Cardiac muscle cell (in vitro differentiated cells and primary cell): Measurements from ENCODE around the gene RAPGEF4. TPM values are rescaled to one million over a fixed set of nuclear protein-coding genes. Genes with fewer than 3 reads are reported as not detected.

Source experiments
- DNase-seq, 2 donors: peaks; one replicate each; pipeline versions ENCODE4 v3.0.0 to v3.0.0-alpha.2; 2010 to 2017; ENCODE audit warnings: low read depth in 1 of 2, low spot score in 1 of 2
- H3K27ac ChIP-seq: fragments of 200-600 bp; sonication (generic); 2 replicates; pipeline ENCODE4 v1.5.1; 2016
- H3K27me3 ChIP-seq: fragments of 200-600 bp; sonication (generic); 2 replicates; pipeline ENCODE4 v1.6.0; 2016; ENCODE audit warnings: control low read depth
- H3K36me3 ChIP-seq: fragments of 200-600 bp; sonication (generic); 2 replicates; pipeline ENCODE4 v1.5.1; 2016; ENCODE audit warnings: control low read depth
- H3K4me1 ChIP-seq: fragments of 200-600 bp; sonication (generic); 2 replicates; pipeline ENCODE4 v1.8.1; 2017; ENCODE audit warnings: low read depth, mild to moderate bottlenecking, mixed run types
- H3K4me3 ChIP-seq: fragments of 200-600 bp; sonication (generic); 2 replicates; pipeline ENCODE4 v1.5.1; 2016; ENCODE audit warnings: mild to moderate bottlenecking
- H3K9me3 ChIP-seq: fragments of 200-600 bp; sonication (generic); 2 replicates; pipeline ENCODE4 v1.5.1; 2017; ENCODE audit warnings: low read depth, mild to moderate bottlenecking, control low read depth
- polyA plus RNA-seq: library from polyadenylated mRNA; unstranded; fragments of >200 nt; fragmentation: Nextera tagmentation; extraction: Ambion mirVana; gene quantifications from 2 replicates; pipeline ENCODE4 v1.2.1, GENCODE V29; 2016
- total RNA-seq: library from RNA; depleted of rRNA; stranded (reverse); fragments of >200 nt; gene quantifications from 2 replicates; pipeline ENCODE4 v1.2.3, GENCODE V29; 2016
- TF ChIP-seq, protein P1 (sequence below): IDR thresholded peaks from 2 replicates; pipeline ENCODE4 v1.5.1; 2012; ENCODE audit warnings: low read depth, mild to moderate bottlenecking, low read length

The RAPGEF4 gene
- total and polyA plus RNA-seq, 2 experiments from 2014 or later: 5.3 to 21.2 TPM

DNA sequence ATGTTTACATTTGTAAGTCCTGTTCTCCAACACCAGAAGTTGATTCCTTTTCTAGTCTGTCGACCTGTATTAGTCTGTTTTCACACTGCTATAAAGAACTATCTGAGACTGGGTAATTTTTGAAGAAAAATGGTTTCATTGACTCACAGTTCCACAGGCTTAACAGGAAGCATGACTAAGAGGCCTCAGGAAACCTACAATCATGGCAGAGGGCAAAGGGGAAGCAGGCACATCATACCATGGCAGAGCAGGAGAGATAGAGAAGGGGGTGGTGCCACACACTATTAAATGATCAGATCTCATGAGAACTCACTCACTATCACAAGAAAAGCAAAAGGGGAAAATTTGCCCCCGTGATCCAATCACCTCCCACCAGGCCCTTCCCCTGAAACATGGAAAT, 227.2 kb downstream of the RAPGEF4 start:
- no peaks in the 10 kb centered on the region for H3K36me3 ChIP-seq
- TF ChIP-seq, protein P1, sequence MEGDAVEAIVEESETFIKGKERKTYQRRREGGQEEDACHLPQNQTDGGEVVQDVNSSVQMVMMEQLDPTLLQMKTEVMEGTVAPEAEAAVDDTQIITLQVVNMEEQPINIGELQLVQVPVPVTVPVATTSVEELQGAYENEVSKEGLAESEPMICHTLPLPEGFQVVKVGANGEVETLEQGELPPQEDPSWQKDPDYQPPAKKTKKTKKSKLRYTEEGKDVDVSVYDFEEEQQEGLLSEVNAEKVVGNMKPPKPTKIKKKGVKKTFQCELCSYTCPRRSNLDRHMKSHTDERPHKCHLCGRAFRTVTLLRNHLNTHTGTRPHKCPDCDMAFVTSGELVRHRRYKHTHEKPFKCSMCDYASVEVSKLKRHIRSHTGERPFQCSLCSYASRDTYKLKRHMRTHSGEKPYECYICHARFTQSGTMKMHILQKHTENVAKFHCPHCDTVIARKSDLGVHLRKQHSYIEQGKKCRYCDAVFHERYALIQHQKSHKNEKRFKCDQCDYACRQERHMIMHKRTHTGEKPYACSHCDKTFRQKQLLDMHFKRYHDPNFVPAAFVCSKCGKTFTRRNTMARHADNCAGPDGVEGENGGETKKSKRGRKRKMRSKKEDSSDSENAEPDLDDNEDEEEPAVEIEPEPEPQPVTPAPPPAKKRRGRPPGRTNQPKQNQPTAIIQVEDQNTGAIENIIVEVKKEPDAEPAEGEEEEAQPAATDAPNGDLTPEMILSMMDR: no peak
- peak in 1 of 2 donors; percentile 51 for DNase-seq
- H3K27ac ChIP-seq: no peak overlapping the region
- no peaks in the 10 kb centered on the region for H3K27me3 ChIP-seq
- no peaks in the 10 kb centered on the region for H3K4me1 ChIP-seq
- H3K9me3 ChIP-seq: no peaks in the 10 kb centered on the region
- H3K4me3 ChIP-seq: no peak overlapping the region

DNA sequence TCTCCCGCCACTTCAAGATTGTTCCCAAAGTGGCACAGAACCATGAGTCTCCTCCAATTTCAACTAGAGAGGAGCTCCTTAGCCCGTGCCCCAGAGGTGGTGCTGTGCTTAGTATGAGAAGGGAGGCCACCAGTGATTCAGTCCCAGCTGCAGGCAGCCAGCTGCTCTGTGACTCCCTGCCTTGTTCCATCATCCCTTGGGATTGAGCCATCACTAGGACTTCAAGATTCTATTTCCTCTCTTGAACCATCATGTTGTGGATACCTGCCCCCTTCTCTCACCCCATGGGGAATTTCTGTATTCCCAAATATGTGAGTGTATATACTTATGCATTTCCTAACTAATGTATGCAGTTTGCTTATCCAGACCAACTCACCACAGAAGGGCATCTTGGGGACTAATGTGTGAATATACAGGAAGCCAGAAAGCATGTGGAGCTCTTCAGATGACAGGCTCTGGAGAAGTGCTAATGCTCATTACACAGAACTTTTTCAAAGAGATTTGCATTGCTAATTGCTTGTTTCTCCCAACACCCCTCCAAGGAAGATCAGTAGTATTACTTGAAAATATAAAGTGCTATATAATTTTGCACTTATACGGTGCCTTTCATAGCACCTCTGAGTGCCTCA, 229.0 kb downstream of the RAPGEF4 start:
- H3K9me3 ChIP-seq: no peaks in the 10 kb centered on the region
- no peaks in the 10 kb centered on the region for H3K27me3 ChIP-seq
- H3K27ac ChIP-seq: no peak overlapping the region
- TF ChIP-seq, protein P1: no peak
- no peaks in the 10 kb centered on the region for H3K4me1 ChIP-seq
- H3K4me3 ChIP-seq: no peak overlapping the region
- no peaks in the 10 kb centered on the region for H3K36me3 ChIP-seq
- DNase-seq: no peak

DNA sequence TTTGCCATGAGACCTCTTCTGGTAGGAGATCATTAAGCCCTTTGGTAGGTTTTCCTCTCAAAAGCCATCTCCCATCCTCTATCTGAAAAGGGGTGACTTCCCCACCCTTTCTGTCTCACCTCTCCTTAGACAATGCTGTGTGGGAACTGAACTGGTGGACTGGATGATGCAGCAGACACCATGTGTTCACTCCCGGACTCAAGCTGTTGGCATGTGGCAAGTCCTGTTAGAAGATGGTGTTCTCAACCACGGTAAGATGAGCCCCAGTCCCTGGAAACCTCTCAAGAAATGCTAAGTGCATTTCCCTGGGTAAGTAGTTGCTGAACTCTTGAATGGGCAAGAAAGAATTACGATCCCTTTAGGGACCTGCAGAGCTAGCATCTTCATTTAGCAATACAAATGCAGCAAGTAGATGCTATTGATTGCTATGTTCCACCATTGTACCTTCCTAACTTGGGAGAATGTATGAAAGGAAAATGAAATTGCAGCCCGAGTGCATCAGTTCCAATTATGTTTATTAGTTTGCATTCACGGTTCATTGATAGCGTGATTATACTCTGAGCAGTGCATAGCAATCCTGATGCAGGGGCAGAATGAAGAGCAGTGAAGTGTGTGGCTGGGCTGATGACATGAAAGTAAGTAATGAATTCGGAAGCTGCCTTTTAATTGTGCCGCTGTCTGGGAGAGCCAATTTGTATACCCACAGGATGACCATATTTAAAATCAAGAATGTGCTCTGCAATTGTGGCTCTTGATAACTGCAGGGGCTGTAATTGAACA, 230.0 kb downstream of the RAPGEF4 start:
- Histone ChIP-seq H3K27ac (no peak overlapping the region), H3K9me3 (no peaks in the 10 kb centered on the region), H3K27me3 (no peaks in the 10 kb centered on the region), H3K4me3 (no peak overlapping the region), H3K36me3 (no peaks in the 10 kb centered on the region), H3K4me1 (no peaks in the 10 kb centered on the region)
- TF ChIP-seq, protein P1: no peak
- no peak for DNase-seq

DNA sequence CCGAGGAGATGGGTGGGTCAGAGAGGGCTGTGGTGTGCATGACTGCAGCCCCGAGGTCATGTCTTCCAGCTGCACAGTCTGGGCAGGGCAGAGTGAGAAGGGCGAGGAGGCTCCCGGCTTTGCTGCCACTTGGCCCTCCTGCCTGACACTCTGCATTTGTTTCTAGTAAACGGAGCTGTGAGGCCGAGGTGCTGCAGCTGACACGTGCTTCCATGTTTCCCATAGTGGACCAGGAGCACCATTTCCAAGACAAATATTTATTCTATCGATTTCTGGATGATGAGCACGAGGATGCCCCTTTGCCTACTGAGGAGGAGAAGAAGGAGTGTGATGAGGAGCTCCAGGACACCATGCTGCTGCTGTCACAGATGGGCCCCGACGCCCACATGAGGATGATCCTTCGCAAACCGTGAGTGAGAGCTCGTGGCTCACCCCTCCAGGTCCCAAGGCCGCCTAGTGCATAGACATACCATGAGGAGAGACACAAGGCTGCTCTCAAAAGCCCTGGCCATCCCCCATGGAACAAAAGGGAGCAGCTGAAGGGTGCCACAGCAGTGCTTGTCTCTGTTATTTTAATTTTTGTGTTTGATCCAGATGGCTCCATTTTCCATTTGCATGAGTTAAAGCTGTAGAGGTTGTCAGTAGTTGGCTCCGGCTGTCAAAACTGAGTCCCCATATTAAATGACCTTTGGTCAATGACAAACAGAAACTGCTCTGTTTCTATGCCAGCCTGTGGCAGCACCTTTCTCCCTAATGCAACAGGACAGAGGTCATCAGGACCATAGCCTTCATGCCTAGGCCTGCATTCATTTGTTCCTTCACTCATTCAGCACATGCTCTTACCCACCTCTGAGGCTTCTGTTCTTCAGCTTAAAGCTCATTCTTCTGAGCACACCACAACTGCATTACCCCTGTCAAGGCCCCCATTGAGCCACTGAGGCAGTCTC, 231.7 kb downstream of the RAPGEF4 start:
- no peaks in the 10 kb centered on the region for H3K27me3 ChIP-seq
- no peaks in the 10 kb centered on the region for H3K9me3 ChIP-seq
- no peak overlapping the region for H3K27ac ChIP-seq
- no peaks in the 10 kb centered on the region for H3K4me1 ChIP-seq
- H3K36me3 ChIP-seq: no peaks in the 10 kb centered on the region
- no peak overlapping the region for H3K4me3 ChIP-seq
- TF ChIP-seq, protein P1: no peak
- no peak for DNase-seq

DNA sequence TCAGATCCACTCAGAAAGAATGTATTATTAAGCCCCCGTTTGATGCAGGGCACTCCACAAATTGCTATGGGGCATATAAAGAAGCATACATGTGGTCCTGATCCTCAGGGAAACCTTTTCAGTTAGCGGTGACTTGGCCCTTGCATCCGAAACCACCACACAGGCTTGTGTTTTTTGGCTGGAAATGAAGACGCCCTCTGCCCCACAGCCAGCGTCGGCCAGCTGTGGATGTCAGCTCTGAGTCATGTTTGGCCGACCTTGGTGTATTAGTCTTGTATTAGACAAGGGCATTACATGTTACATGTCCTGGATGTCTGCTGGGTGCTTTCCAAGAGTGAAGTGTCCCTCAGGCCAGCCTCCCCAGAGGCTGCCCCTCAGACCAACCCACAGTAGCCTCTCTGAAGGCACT, 232.4 kb downstream of the RAPGEF4 start:
- H3K9me3 ChIP-seq: no peaks in the 10 kb centered on the region
- DNase-seq: peak in 1 of 2 donors; percentile 94
- H3K27me3 ChIP-seq: no peaks in the 10 kb centered on the region
- H3K36me3 ChIP-seq: no peaks in the 10 kb centered on the region
- TF ChIP-seq, protein P1: no peak
- H3K4me1 ChIP-seq: no peaks in the 10 kb centered on the region
- H3K27ac ChIP-seq: no peak overlapping the region
- no peak overlapping the region for H3K4me3 ChIP-seq
